Suppressor macrophage treated with lipopolysaccharide for 4 hours (primary cell): ENCODE results near the gene EEF1AKMT4.

Source experiments
- DNase-seq: peaks from one replicate; pipeline ENCODE4 v3.0.0-alpha.2; 2020

Gene EEF1AKMT4

DNA sequence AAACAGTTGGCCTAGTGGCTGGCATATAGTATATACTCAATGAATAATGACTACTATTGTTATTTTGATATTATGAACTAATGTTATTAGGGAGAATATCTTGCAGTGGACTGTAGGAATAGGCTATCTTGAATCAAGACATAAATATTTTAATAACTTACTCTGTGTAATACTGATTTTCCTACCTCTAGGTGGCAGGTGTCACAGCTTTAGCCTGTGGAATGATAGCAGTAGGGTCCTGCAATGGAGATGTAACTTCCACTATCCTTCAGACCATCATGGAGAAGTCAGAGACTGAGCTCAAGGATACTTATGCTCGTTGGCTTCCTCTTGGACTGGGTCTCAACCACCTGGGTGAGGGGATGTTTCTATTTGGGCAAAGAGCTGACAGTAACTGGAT, 56.1 kb downstream of the EEF1AKMT4 start:
- no peak for DNase-seq

DNA sequence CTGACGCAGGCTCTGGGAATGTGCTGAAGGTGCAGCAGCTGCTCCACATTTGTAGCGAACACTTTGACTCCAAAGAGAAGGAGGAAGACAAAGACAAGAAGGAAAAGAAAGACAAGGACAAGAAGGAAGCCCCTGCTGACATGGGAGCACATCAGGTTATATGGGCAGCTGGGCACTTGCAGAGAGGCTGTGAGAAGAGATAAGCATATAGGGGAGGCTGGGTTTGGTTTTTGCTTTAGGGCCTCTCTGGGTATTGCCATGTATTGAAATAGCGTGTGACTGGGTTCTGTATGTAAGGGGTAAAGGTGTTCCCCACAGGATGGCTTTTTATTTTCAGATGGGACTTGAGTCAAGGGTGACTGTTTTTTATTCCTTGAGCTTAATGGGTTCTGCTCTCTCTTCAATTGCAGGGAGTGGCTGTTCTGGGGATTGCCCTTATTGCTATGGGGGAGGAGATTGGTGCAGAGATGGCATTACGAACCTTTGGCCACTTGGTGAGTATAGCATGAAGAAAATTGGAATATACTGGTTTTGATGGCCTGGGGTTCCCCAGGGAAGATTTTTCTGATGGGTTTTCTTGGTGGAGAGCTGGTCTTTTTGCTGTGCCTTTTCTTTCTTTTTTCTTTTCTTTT, 57.0 kb downstream of the EEF1AKMT4 start:
- DNase-seq = no peak

DNA sequence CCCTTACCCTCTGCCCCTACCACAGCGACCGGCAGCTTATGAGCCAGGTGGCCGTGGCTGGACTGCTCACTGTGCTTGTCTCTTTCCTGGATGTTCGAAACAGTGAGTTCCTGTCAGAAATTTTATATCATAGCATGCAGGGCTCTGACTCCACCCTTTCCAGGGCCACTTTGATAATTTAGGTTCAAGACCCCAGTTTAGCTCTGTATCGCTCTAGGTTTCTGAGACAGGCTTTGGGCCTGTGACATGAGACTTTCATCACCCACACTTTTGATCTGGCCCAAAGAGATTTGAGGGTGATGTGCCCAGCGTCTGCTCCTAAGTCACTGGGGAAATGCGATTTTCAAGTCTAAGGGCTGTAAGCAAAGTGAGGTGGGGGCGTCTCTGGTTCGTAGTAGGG, 58.4 kb downstream of the EEF1AKMT4 start:
- no peak for DNase-seq
